Heart left ventricle (tissue), 16 donors: ENCODE measurements around the gene MDP1. TPM values are rescaled to one million over a fixed set of nuclear protein-coding genes. Genes with fewer than 3 reads are reported as not detected.

ENCODE experiments used
- ATAC-seq, 4 donors: fragments of 200-7000 bp; cut with Tn5 transposase; one replicate each; pipeline ENCODE4 v1.9.1; 2020 to 2022; ENCODE audit warnings: moderate library complexity in 4 of 4, mild to moderate bottlenecking in 3 of 4, moderate number of reproducible peaks in 1 of 4
- DNase-seq, 5 donors: peaks; one replicate each; pipeline ENCODE4 v3.0.0-alpha.2; 2020
- H3K27ac ChIP-seq, 12 donors: fragments of 200-600 bp; sonication (generic) in 4 of 12; one replicate each; pipeline versions ENCODE4 v1.5.0 to v1.8.0; 2016 to 2022; ENCODE audit warnings: mild to moderate bottlenecking in 2 of 12
- H3K27me3 ChIP-seq, 9 donors: fragments of 200-600 bp; sonication (generic) in 2 of 9; one replicate each; pipeline versions ENCODE4 v1.5.1 to v1.8.0; 2016 to 2022; ENCODE audit warnings: mild to moderate bottlenecking in 3 of 9
- H3K36me3 ChIP-seq, 9 donors: fragments of 200-600 bp; sonication (generic) in 2 of 9; one replicate each; pipeline versions ENCODE4 v1.5.0 to v1.8.0; 2018 to 2022; ENCODE audit warnings: mild to moderate bottlenecking in 2 of 9
- H3K4me1 ChIP-seq, 12 donors: fragments of 200-600 bp; sonication (generic) in 4 of 12; one replicate each; pipeline versions ENCODE4 v1.5.0 to v1.8.0; 2016 to 2022; ENCODE audit warnings: mild to moderate bottlenecking in 3 of 12
- H3K4me3 ChIP-seq, 12 donors: fragments of 200-600 bp; sonication (generic) in 4 of 12; one replicate each; pipeline versions ENCODE4 v1.5.0 to v1.8.0; 2017 to 2022; ENCODE audit warnings: mild to moderate bottlenecking in 9 of 12, moderate library complexity in 4 of 12
- H3K9me3 ChIP-seq, 12 donors: fragments of 200-600 bp; sonication (generic) in 4 of 12; one replicate each; pipeline versions ENCODE4 v1.5.0 to v1.8.0; 2016 to 2022; ENCODE audit warnings: mild to moderate bottlenecking in 1 of 12
- POLR2A ChIP-seq, 2 donors: fragments of 450-650 bp; IDR thresholded peaks; one replicate each; pipeline ENCODE4 v1.6.1; 2017; ENCODE audit warnings: antibody characterized with exemption in 2 of 2, mild to moderate bottlenecking in 2 of 2, moderate library complexity in 2 of 2
- WGBS, 4 donors: extraction: QIAGEN DNeasy Blood & Tissue Kit in 2 of 4; methylation state at CpG; one replicate each; pipeline versions ENCODE4 v1.1.5 to v1.1.7; 2013 to 2018; 5-methylcytosine and 5-hydroxymethylcytosine counted together
- intact Hi-C, 10 donors: fragments of 100-400 bp; cut with DNase I; formaldehyde crosslinking; loops; one replicate each; pipeline versions ENCODE4 v1.11.1 to v1.14.2; 2022
- polyA plus RNA-seq, 2 donors: library from polyadenylated mRNA; stranded (reverse); fragments of 200-250 nt; gene quantifications; one replicate each; pipeline ENCODE4 v1.2.3, GENCODE V29; 2013
- total RNA-seq, 9 donors: library from RNA; depleted of rRNA in 2 of 9; stranded (reverse); fragments of >200 nt in 2 of 9; fragmentation: NEBNext Ultra II Directional in 3 of 9; extraction: Animal tissue kit (Norgen Biotek cat#: 25700) in 3 of 9; gene quantifications; one replicate each; pipeline versions ENCODE4 v1.1.0 to v1.2.4, GENCODE V29; 2016 to 2023
- TF ChIP-seq, protein P1 (sequence below), 12 donors: fragments of 200-600 bp; sonication (generic) in 4 of 12; IDR thresholded peaks; one replicate each; pipeline versions ENCODE4 v1.5.0 to v1.8.0; 2018 to 2022; ENCODE audit warnings: antibody characterized with exemption in 12 of 12, mild to moderate bottlenecking in 5 of 12
- donor health status: ischemic (EF 13 %, LVEDD 7.1; RV severe dilation, severe dysfunction).
- donor health status: healthy with polysubstance abuse.
- donor health status: DM: no; HTN: yes; CAD: no.
- donor health status: DM: no; HTN: no; CAD: no.
- donor health status: ischemic (EF 25% LVEDD 6.9; RV normal size, moderate dysfunction).
- donor health status: ischemic (EF 25% LVEDD 5.7; RV mildly dilated, moderate dysfunction).
- donor health status: healthy.
- donor health status: DM: yes; HTN: yes; CAD: no.
- donor health status: ischemic (EF 35%, LVEDD 5.7; RV mildly dilated, moderate dysfunction).
- donor health status: nonischemic (EF 11% LVEDD 7.7; RV severe dilation, severe dysfunction).
- donor health status: DM: yes; HTN: yes; CAD: no.
- donor health status: PGD.
- donor health status: ischemic (EF 29% LVEDD 5.4; RV normal size, mild dysfunction).
- donor health status: nonischemic (EF 23%, LVEDD 6.1; RV moderate dilation, normal function).

Gene MDP1
- total and polyA plus RNA-seq, 11 donors: 12.8 to 26.5 (median 16.1) TPM

DNA sequence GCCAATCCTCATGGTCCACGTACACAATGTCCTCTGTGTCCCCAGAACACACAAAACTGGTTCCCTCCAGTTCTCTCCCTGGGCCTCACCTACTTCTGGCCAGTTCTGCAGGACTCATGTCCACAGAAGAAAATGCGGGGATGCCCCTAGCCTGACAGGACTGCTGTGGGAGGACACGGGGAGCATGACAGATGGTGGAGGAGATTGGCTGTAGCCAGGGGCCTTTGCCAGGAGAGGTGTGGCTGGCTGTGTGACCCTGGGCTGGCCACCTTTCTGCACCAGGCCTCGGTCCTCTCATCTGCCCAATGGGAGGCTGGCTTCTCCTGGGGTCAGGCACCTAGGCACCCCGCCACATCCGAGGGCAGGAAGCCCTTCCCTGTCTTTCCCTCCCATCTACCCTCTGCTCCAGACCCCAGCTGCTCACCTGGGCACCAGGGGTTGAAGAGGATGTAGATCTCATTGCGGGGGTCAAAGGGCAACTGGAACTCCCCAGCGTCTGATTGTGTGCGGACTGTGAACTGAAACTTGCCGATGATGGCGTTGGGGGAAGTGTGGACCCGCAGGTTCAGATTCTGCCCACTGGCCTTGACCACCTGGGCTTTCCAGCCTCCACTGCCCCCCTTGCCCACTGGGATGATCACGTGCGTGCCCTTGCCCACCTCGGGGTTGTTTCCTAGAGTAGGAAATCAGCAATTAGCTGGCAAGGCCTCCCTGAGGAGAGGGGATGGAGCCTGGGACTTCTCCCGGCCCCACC lies 44.3 kb upstream of the MDP1 start:
- WGBS, 4 donors: 85 to 90% (median 89%) methylated on average over 16 of the region's 16 CpGs
- TF ChIP-seq, protein P1, sequence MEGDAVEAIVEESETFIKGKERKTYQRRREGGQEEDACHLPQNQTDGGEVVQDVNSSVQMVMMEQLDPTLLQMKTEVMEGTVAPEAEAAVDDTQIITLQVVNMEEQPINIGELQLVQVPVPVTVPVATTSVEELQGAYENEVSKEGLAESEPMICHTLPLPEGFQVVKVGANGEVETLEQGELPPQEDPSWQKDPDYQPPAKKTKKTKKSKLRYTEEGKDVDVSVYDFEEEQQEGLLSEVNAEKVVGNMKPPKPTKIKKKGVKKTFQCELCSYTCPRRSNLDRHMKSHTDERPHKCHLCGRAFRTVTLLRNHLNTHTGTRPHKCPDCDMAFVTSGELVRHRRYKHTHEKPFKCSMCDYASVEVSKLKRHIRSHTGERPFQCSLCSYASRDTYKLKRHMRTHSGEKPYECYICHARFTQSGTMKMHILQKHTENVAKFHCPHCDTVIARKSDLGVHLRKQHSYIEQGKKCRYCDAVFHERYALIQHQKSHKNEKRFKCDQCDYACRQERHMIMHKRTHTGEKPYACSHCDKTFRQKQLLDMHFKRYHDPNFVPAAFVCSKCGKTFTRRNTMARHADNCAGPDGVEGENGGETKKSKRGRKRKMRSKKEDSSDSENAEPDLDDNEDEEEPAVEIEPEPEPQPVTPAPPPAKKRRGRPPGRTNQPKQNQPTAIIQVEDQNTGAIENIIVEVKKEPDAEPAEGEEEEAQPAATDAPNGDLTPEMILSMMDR (IDR thresholded peaks at IDR 0.05): no peak
- no peak for TF ChIP-seq POLR2A (IDR thresholded peaks at IDR 0.05)
- ATAC-seq (peak in 1 of 4 donors; percentile 4), DNase-seq (no peak)
- no peak overlapping the region for H3K27ac ChIP-seq
- intact Hi-C loops: no loop called here
- H3K27me3 ChIP-seq: no peaks in the 10 kb centered on the region
- no peaks in the 10 kb centered on the region for H3K9me3 ChIP-seq
- no peak overlapping the region for H3K4me3 ChIP-seq
- H3K36me3 ChIP-seq: peaks cover 0 to 4% (median 0%) of the 10 kb centered on the region in 9 donors
- no peaks in the 10 kb centered on the region for H3K4me1 ChIP-seq

DNA sequence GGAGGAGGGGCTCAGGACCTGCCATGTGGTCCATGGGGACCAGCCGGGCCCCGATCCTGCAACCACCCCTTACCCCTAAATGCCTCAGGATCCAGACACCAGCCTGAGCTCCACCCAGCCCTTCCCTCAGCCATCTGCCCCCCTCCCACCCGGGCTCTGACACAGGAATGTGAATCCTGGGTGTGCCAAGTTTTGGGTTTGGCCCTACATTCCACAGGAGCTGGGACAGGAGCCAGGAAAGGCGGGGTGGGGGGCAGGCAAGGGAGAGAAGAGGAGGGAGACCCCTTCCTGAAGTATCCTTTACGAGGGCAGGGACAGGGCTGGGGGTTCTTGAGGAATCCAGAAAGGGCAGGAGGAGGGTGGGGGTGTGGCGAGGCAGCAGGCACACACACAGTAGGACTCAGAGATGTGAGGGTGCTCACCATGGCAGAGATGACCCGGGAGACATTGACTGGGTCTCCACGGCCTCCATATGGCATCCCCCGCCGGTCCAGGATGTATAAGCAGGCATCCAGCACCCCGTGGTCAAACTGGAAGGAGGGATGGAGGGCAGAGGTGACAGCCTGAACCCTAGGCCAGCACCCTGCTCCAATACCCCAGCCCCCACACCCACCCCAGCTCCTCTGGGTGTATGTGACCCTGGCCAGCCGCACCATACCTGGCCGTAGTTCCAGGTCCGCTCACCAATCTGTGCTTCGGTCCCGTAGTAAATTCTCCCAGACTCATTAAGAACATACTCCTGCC lies 43.6 kb upstream of the MDP1 start:
- H3K4me3 ChIP-seq: no peak overlapping the region
- WGBS, 4 donors: 74 to 81% (median 78%) methylated on average over 14 to 16 of the region's 16 CpGs
- peak in 1 of 4 donors; percentile 11 for ATAC-seq
- H3K27ac ChIP-seq: no peak overlapping the region
- H3K9me3 ChIP-seq: no peaks in the 10 kb centered on the region
- H3K36me3 ChIP-seq: no peaks in the 10 kb centered on the region
- TF ChIP-seq POLR2A (IDR thresholded peaks at IDR 0.05): no peak
- TF ChIP-seq, protein P1 (IDR thresholded peaks at IDR 0.05): no peak
- intact Hi-C loops: no loop called here
- H3K4me1 ChIP-seq: no peaks in the 10 kb centered on the region
- no peaks in the 10 kb centered on the region for H3K27me3 ChIP-seq
- DNase-seq: peak in 1 of 5 donors; percentile 25

DNA sequence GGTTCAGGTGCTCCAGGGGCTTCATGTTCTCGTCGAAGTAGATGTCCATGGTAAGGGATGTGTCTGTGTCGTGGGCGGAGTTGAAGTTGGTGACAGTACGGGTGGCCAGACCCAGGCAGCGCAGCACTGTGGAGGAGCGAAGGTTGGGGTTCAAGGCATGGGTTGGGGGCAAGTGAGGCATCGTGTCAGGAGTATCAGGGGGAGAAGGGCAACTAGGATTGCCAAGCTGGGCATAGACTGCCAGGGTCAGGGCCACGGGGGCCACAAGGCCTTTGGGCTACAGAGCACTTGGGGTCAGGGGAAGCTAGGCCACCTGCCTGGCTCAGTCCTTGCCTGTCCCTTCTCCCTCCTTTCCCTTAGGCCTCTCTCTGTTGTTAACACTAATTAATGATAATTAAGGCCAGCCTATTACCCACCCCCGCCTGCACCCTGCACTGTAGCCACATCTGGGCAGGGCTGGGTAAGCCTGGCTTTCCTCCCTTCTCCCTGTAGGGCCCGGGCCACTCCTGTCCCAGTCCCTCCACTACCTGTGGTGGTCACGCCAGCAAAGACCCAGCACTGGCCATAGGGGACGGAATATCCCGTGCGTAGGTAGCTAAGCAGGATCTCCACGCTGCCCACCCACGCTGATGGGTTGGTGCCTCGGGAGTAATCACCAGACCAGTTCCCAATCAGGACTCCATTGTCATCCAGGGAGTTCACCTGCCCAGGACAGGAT lies 42.8 kb upstream of the MDP1 start:
- 90 to 93% (median 92%) methylated on average over 18 of the region's 18 CpGs for WGBS, 4 donors
- ATAC-seq: no peak
- H3K4me1 ChIP-seq: no peaks in the 10 kb centered on the region
- no peaks in the 10 kb centered on the region for H3K9me3 ChIP-seq
- TF ChIP-seq POLR2A (IDR thresholded peaks at IDR 0.05): no peak
- TF ChIP-seq, protein P1 (IDR thresholded peaks at IDR 0.05): no peak
- H3K27me3 ChIP-seq: no peaks in the 10 kb centered on the region
- H3K27ac ChIP-seq: no peak overlapping the region
- intact Hi-C loops: no loop called here
- peaks cover 0 to 1% (median 0%) of the 10 kb centered on the region in 9 donors for H3K36me3 ChIP-seq
- no peak overlapping the region for H3K4me3 ChIP-seq
- DNase-seq: no peak

DNA sequence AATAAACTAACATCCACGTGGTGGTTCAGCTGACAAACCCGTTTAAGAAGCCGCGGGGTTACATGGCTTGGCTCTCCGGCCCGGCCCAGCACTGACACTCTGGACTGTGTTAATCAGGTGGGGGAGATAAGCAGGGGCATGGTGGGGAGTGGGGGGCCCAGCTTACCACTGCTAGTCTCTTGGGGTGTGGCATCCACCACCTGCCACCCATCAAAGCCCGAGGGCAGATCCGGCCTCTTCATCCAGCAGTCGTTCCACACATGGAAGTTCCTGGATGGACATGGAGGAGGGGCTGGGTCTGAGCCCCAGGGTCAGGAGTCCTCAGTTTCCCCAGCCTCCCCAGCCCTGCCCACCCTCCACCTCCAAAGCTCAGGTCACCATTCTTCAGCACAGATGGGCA lies 42.3 kb upstream of the MDP1 start:
- Histone ChIP-seq H3K27ac (no peak overlapping the region), H3K36me3 (peaks cover 0 to 4% (median 0%) of the 10 kb centered on the region in 9 donors), H3K4me3 (no peak overlapping the region), H3K4me1 (no peaks in the 10 kb centered on the region), H3K27me3 (no peaks in the 10 kb centered on the region), H3K9me3 (no peaks in the 10 kb centered on the region)
- DNase-seq: no peak
- intact Hi-C loops: no loop called here
- ATAC-seq: no peak
- WGBS, 4 donors: 77 to 83% (median 79%) methylated on average over 9 of the region's 9 CpGs
- TF ChIP-seq POLR2A (IDR thresholded peaks at IDR 0.05): no peak
